ENCODE data around the gene WDR43.

Gene WDR43, protein sequence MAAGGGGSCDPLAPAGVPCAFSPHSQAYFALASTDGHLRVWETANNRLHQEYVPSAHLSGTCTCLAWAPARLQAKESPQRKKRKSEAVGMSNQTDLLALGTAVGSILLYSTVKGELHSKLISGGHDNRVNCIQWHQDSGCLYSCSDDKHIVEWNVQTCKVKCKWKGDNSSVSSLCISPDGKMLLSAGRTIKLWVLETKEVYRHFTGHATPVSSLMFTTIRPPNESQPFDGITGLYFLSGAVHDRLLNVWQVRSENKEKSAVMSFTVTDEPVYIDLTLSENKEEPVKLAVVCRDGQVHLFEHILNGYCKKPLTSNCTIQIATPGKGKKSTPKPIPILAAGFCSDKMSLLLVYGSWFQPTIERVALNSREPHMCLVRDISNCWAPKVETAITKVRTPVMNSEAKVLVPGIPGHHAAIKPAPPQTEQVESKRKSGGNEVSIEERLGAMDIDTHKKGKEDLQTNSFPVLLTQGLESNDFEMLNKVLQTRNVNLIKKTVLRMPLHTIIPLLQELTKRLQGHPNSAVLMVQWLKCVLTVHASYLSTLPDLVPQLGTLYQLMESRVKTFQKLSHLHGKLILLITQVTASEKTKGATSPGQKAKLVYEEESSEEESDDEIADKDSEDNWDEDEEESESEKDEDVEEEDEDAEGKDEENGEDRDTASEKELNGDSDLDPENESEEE

DNA sequence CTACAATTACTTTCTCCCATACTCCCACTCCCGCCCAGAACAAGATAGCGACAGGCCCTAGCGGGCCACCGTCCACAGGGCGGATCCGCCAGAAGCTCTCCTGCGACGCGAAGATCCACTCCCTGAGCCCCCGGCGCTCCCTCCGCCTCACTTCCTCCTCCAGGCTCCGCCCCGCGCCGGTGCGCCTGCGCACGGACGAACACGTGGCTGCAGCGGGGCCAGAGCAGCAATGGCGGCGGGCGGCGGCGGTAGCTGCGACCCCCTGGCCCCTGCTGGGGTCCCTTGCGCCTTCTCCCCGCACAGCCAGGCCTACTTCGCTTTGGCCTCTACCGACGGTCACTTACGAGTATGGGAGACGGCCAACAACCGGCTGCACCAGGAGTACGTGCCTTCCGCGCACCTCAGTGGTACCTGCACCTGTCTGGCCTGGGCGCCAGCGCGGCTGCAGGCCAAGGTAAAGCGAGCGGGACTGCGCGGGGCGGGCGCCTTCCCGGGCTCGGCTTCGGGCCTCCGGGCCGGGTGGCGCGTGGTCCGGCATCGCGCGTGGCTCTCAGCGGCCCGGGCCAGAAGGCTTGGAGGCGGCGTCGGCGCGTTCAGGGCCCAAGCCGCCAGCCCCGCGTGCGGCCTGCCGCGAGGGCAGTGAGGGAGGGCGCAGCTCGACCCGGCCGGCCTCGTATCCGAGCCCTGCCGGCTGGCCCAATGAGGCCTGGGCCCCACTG, at the start of gene WDR43:
Gene WDR43, plus strand, starts transcription at position 198 of the 719 bp plus-strand sequence. Its CDS starts 32 bp downstream, at position 230.
- in situ Hi-C loops (cut with HindIII; ENCODE audit: low sequenced_read_pairs): no loop called here
- TF ChIP-seq, protein P1, sequence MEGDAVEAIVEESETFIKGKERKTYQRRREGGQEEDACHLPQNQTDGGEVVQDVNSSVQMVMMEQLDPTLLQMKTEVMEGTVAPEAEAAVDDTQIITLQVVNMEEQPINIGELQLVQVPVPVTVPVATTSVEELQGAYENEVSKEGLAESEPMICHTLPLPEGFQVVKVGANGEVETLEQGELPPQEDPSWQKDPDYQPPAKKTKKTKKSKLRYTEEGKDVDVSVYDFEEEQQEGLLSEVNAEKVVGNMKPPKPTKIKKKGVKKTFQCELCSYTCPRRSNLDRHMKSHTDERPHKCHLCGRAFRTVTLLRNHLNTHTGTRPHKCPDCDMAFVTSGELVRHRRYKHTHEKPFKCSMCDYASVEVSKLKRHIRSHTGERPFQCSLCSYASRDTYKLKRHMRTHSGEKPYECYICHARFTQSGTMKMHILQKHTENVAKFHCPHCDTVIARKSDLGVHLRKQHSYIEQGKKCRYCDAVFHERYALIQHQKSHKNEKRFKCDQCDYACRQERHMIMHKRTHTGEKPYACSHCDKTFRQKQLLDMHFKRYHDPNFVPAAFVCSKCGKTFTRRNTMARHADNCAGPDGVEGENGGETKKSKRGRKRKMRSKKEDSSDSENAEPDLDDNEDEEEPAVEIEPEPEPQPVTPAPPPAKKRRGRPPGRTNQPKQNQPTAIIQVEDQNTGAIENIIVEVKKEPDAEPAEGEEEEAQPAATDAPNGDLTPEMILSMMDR (IDR thresholded peaks at IDR 0.05; ENCODE audit: low read depth, low read length): no peak
- H3K4me3 ChIP-seq (ENCODE audit: low read depth, low read length): peak within 1 kb of the TSS; percentile 96
- peak; percentile 100 for DNase-seq (ENCODE audit: low read depth, low spot score)

DNA sequence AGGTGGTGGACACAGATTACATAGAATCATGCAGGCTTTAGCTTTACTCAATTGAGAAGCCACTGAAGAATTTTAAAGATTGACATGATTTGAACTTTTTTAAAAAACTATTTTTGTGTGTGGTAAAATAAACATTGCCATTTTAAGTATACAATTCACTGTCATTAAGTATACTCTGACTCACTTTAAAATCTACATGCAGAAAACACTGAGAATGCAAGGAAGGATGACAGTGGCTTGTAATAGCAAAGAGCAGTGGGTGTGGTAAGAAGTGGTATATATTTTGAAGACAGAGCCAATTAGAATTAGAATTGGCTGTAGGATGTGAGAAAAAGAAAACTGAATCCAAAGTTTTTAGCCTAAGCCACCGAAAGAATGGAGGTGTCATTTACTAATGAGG, 39.3 kb upstream of the WDR43 start:
- no peak overlapping the region for H3K4me3 ChIP-seq (ENCODE audit: low read depth, low read length)
- in situ Hi-C loops (cut with HindIII; ENCODE audit: low sequenced_read_pairs): no loop called here
- DNase-seq (ENCODE audit: low read depth, low spot score): no peak
- TF ChIP-seq, protein P1 (IDR thresholded peaks at IDR 0.05; ENCODE audit: low read depth, low read length): no peak

DNA sequence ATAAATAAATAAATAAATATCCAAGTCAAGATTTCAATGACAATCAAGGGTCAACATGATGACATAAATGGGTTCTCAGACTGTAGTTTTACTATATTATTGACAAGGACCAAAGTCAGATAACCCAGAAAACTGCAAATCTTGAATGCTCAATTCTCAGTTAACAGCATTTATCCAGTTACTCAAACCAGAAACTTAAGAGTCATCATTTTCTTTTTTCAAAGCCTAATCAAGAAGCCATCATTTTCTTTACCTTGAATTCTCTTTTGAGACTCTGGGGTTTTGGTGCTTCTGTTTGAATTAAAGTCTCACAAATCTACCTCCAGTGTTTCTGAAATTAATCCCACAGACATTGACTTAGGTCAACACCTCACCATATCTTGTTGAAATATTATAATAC, 38.5 kb upstream of the WDR43 start:
- no peak for DNase-seq (ENCODE audit: low read depth, low spot score)
- in situ Hi-C loops (cut with HindIII; ENCODE audit: low sequenced_read_pairs): no loop called here
- TF ChIP-seq, protein P1 (IDR thresholded peaks at IDR 0.05; ENCODE audit: low read depth, low read length): no peak
- no peak overlapping the region for H3K4me3 ChIP-seq (ENCODE audit: low read depth, low read length)

DNA sequence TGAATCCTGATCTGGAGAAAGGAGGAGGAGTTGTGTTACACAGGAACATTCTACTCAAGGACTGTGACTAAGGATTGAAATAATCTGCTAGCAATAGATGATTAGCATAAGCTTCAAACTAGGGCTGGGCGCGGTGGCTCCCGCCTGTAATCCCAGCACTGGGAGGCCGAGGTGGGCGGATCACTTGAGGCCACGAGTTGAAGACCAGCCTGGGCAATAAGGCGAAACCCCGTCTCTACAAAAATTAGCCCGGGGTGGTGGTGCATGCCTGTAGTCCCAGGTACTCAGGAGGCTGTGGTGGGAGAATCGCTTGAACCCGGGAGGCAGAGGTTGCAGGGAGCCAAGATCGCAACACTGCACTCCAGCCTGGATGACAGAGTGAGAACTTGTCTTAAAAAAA, 25.9 kb upstream of the WDR43 start:
- H3K4me3 ChIP-seq (ENCODE audit: low read depth, low read length): peak overlapping the region; percentile 68
- TF ChIP-seq, protein P1 (IDR thresholded peaks at IDR 0.05; ENCODE audit: low read depth, low read length): no peak
- DNase-seq (ENCODE audit: low read depth, low spot score): no peak
- in situ Hi-C loops (cut with HindIII; ENCODE audit: low sequenced_read_pairs): no loop called here

DNA sequence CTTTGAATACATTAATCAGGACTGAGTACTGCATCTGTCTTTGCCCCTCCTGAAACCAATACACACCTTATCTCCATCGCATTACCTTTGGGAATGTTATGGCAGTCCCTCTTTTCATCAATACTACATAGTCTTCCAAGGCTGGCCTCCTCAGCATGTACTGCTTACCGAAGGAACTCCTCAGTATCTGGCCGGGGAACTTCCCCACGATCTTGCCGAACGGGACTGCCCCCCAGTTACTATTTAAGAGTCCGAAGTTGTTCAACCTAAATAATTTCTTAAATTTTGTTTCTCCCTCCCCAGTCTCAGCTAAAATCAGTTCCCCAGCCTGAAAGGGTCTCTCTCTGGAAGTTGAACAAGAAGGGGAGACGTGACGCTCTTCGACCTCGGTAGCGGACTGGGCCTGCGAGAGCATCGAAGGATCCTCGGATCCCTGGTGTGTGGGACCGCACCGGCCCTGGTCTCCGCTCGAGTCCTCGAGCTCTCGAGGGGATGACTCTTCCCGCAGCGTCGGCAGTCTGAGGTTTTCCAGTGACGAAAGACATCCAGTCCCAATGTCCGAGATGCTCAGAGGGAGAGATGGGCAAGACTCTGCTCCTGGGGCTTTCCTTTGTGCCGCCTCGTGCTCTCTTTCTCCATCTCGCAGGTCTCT, 24.8 kb upstream of the WDR43 start:
- TF ChIP-seq, protein P1 (IDR thresholded peaks at IDR 0.05; ENCODE audit: low read depth, low read length): no peak
- peak overlapping the region; percentile 68 for H3K4me3 ChIP-seq (ENCODE audit: low read depth, low read length)
- DNase-seq (ENCODE audit: low read depth, low spot score): peak; percentile 2
- in situ Hi-C loops (cut with HindIII; ENCODE audit: low sequenced_read_pairs): no loop called here

All from astrocyte of the spinal cord (primary cell).